Measurements from ENCODE around the gene F5.

The F5 gene

GRCh38 chr1:169565335-169566271 lies 20.7 kb downstream of the F5 start:
- TF ChIP-seq CTCF (IDR thresholded peaks at IDR 0.05; ENCODE audit: low read length, missing control alignments) = no peak
- no peak overlapping the region for H3K4me3 ChIP-seq (replicated peaks; ENCODE audit: low read depth, low read length)
- DNase-seq (ENCODE audit: low read depth) = no peak

GRCh38 chr1:169563650-169564049 lies 22.6 kb downstream of the F5 start:
- no peak for DNase-seq (ENCODE audit: low read depth)
- TF ChIP-seq CTCF (IDR thresholded peaks at IDR 0.05; ENCODE audit: low read length, missing control alignments) = no peak
- no peak overlapping the region for H3K4me3 ChIP-seq (replicated peaks; ENCODE audit: low read depth, low read length)

GRCh38 chr1:169563019-169563615 lies 23.2 kb downstream of the F5 start:
- H3K4me3 ChIP-seq (replicated peaks; ENCODE audit: low read depth, low read length) = no peak overlapping the region
- no peak for TF ChIP-seq CTCF (IDR thresholded peaks at IDR 0.05; ENCODE audit: low read length, missing control alignments)
- no peak for DNase-seq (ENCODE audit: low read depth)

- TF ChIP-seq CTCF (IDR thresholded peaks at IDR 0.05; ENCODE audit: low read length, missing control alignments) = no peak
- no peak overlapping the region for H3K4me3 ChIP-seq (replicated peaks; ENCODE audit: low read depth, low read length)
- no peak for DNase-seq (ENCODE audit: low read depth)
Measured at GRCh38 chr1:169561692-169562091, 24.6 kb downstream of the F5 start.

GRCh38 chr1:169557131-169557530 lies 29.1 kb downstream of the F5 start:
- no peak for DNase-seq (ENCODE audit: low read depth)
- H3K4me3 ChIP-seq (replicated peaks; ENCODE audit: low read depth, low read length) = no peak overlapping the region
- TF ChIP-seq CTCF (IDR thresholded peaks at IDR 0.05; ENCODE audit: low read length, missing control alignments) = no peak

- H3K4me3 ChIP-seq (replicated peaks; ENCODE audit: low read depth, low read length) = no peak overlapping the region
- peak; percentile 77 for DNase-seq (ENCODE audit: low read depth)
- TF ChIP-seq CTCF (IDR thresholded peaks at IDR 0.05; ENCODE audit: low read length, missing control alignments) = peak; percentile 60
Measured at GRCh38 chr1:169550294-169550693, 36.0 kb downstream of the F5 start.
